Lower leg skin (tissue), 3 donors: Measurements from ENCODE around the gene LIPE.

Source experiments
- CTCF ChIP-seq, 3 donors: fragments of 450-650 bp; IDR thresholded peaks; one replicate each; pipeline ENCODE4 v1.5.1; 2016; ENCODE audit warnings: antibody characterized with exemption in 3 of 3, mild to moderate bottlenecking in 3 of 3, moderate library complexity in 2 of 3
- POLR2A ChIP-seq, 2 donors: fragments of 450-650 bp; IDR thresholded peaks; one replicate each; pipeline ENCODE4 v1.6.1; 2016 to 2017; ENCODE audit warnings: antibody characterized with exemption in 2 of 2, mild to moderate bottlenecking in 1 of 2, moderate library complexity in 1 of 2

- TF ChIP-seq CTCF (IDR thresholded peaks at IDR 0.05) (no peak), POLR2A (IDR thresholded peaks at IDR 0.05) (no peak)
Measured at GRCh38 chr19:42397263-42398166, 29.7 kb downstream of the LIPE start.
